PFSK-1 (cell line): Measurements from ENCODE around the gene MYO10.

Experiments used
- POLR2AphosphoS5 ChIP-seq: IDR thresholded peaks from 2 replicates; pipeline ENCODE4 v1.6.1; 2012; ENCODE audit warnings: low read depth, mild to moderate bottlenecking, control low read depth, low read length, moderate library complexity
- SIN3A ChIP-seq: IDR thresholded peaks from 2 replicates; pipeline ENCODE4 v1.6.1; 2012; ENCODE audit warnings: mild to moderate bottlenecking, low read length, moderate library complexity, borderline replicate concordance; ENCODE audit not compliant: insufficient read depth
- TAF1 ChIP-seq: IDR thresholded peaks from 2 replicates; pipeline ENCODE4 v1.6.1; 2012; ENCODE audit warnings: low read length, control low read depth, borderline replicate concordance; ENCODE audit not compliant: insufficient read depth

GRCh38 chr5:16849775-16850174 is 86.3 kb downstream of the MYO10 start:
- no peak for TF ChIP-seq POLR2AphosphoS5
- TF ChIP-seq SIN3A = no peak
- TF ChIP-seq TAF1 = no peak
